ENCODE data around the gene HENMT1. TPM values are rescaled to one million over a fixed set of nuclear protein-coding genes. Genes with fewer than 3 reads are reported as not detected.

HENMT1 gene
- total RNA-seq, 1 experiment from 2014 or later = 23.0 TPM

GRCh38 chr1:108617008-108617723 lies 43.7 kb downstream of the HENMT1 start:
- TF ChIP-seq CTCF (IDR thresholded peaks at IDR 0.05) (no peak), POLR2AphosphoS5 (IDR thresholded peaks at IDR 0.05; ENCODE audit: low read depth, low read length) (no peak), SIN3A (IDR thresholded peaks at IDR 0.05; ENCODE audit: borderline replicate concordance, insufficient read depth, low read depth, low read length) (no peak), REST (IDR thresholded peaks at IDR 0.05; ENCODE audit: insufficient read depth in 1 of 2, low read depth in 2 of 2, low read length in 1 of 2) (no peak), TCF7L2 (IDR thresholded peaks at IDR 0.05; ENCODE audit: low read depth, low read length) (no peak)
- Histone ChIP-seq H3K27me3 (ENCODE audit: control insufficient read depth, insufficient read depth, low read length) (no peaks in the 10 kb centered on the region), H3K9me3 (ENCODE audit: control insufficient read depth, insufficient read depth, low read depth, low read length) (no peaks in the 10 kb centered on the region), H3K4me1 (ENCODE audit: control insufficient read depth, insufficient read depth, low read length) (no peaks in the 10 kb centered on the region), H3K36me3 (ENCODE audit: control insufficient read depth, insufficient read depth, low read length) (no peaks in the 10 kb centered on the region), H3K27ac (ENCODE audit: low read length) (no peak overlapping the region), H3K4me3 (ENCODE audit: low read depth in 2 of 2, low read length in 2 of 2) (no peak overlapping the region)
- BruUV-seq (replicated peaks) = no TSS peak
- no peak for ATAC-seq
- no peak for DNase-seq (ENCODE audit: low read depth, low spot score)
- in situ Hi-C loops (cut with HindIII; ENCODE audit: low pct_unique_long_range_greater_than_20kb, low sequenced_read_pairs) (no loop called here), intact Hi-C loops (cut with micrococcal nuclease; ENCODE audit: unreplicated experiment) (no loop called here)
- CTCF ChIA-PET = no interaction called here
- POLR2A ChIA-PET = no interaction called here

DNA sequence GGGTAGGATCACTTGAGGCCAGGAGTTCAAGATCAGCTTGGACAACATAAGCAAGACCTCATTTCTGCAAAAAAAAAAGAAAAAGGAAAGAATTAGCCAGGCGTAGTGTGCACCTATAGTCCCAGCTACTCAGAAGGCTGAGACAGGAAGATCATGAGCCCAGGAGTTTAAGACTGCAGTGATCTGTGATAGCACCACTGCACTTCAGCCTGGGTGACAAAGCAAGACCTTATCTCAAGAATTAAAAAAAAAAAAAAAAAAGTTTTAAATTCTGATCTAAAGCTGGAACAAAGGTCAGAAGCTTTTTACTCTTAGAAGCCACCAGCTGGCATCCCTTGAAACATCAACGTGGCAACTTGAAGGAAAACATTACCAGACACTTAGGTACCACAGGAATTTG lies 45.3 kb downstream of the HENMT1 start:
- no peaks in the 10 kb centered on the region for H3K9me3 ChIP-seq (ENCODE audit: control insufficient read depth, insufficient read depth, low read depth, low read length)

More for the DNA sequence above, 45.3 kb downstream of the HENMT1 start:
- no TSS peak for BruUV-seq (replicated peaks)
- H3K4me3 ChIP-seq (ENCODE audit: low read depth in 2 of 2, low read length in 2 of 2) = no peak overlapping the region
- no peaks in the 10 kb centered on the region for H3K4me1 ChIP-seq (ENCODE audit: control insufficient read depth, insufficient read depth, low read length)
- no peak overlapping the region for H3K27ac ChIP-seq (ENCODE audit: low read length)
- no peaks in the 10 kb centered on the region for H3K36me3 ChIP-seq (ENCODE audit: control insufficient read depth, insufficient read depth, low read length)
- CTCF ChIA-PET = no interaction called here
- TF ChIP-seq TCF7L2 (IDR thresholded peaks at IDR 0.05; ENCODE audit: low read depth, low read length) = no peak
- TF ChIP-seq POLR2AphosphoS5 (IDR thresholded peaks at IDR 0.05; ENCODE audit: low read depth, low read length) = no peak
- TF ChIP-seq REST (IDR thresholded peaks at IDR 0.05; ENCODE audit: insufficient read depth in 1 of 2, low read depth in 2 of 2, low read length in 1 of 2) = no peak
- no peak for TF ChIP-seq CTCF (IDR thresholded peaks at IDR 0.05)
- TF ChIP-seq SIN3A (IDR thresholded peaks at IDR 0.05; ENCODE audit: borderline replicate concordance, insufficient read depth, low read depth, low read length) = no peak
- ATAC-seq = no peak
- POLR2A ChIA-PET = no interaction called here
- intact Hi-C loops (cut with micrococcal nuclease; ENCODE audit: unreplicated experiment) (no loop called here), in situ Hi-C loops (cut with HindIII; ENCODE audit: low pct_unique_long_range_greater_than_20kb, low sequenced_read_pairs) (no loop called here)
- H3K27me3 ChIP-seq (ENCODE audit: control insufficient read depth, insufficient read depth, low read length) = no peaks in the 10 kb centered on the region
- DNase-seq (ENCODE audit: low read depth, low spot score) = no peak

All from Panc1 (cell line).